HG02588 (cell line): ENCODE results near the gene SLC41A3.

Experiments
- ATAC-seq: cut with Tn5 transposase; IDR thresholded peaks from one replicate; pipeline ENCODE4 v1.9.1; 2021; ENCODE audit warnings: mild to moderate bottlenecking, moderate library complexity; ENCODE audit not compliant: unreplicated experiment

SLC41A3 gene

DNA sequence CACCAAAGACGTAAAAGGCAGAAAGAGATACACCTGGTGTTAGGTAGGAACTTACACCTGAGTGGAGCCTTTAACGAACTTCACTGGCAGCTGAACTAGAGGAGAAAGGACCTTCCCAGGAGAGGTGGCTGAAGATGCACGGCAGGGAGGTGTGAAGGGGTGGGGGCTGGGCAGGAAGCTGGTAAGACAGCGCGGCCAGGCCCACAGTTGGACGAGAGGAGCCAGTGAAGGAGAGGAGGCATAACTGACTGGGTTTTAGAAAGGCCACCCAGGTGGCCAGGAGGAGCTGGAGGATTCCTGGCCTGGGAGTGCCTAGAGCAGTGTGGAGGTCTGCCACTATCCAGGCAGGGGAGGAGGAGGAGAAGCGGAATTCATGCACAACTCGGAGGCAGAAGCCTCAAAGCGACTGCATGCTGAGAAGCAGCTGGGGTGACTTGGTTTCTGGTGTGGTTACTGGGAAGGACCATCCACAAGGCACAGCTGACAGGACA lies 51.9 kb downstream of the SLC41A3 start:
- no peak for ATAC-seq

DNA sequence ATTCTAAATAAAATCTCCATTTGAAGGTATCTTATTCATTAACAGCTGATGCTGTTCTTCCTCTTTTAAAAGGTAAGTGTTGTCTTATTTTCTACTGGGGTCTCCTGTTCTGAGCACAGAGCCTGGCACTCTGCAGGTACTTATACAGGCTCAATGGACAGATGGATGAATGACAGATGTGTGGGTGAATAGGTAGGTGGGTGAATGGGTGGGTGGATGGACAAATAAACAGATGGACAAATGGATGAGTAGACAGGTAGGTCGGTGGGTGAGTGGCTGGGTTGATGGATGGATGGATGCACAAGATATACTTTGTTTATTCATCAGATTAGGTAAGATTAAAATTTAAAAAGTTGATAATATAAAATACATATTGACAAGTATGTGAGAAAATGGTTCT lies 53.5 kb downstream of the SLC41A3 start:
- ATAC-seq = no peak

DNA sequence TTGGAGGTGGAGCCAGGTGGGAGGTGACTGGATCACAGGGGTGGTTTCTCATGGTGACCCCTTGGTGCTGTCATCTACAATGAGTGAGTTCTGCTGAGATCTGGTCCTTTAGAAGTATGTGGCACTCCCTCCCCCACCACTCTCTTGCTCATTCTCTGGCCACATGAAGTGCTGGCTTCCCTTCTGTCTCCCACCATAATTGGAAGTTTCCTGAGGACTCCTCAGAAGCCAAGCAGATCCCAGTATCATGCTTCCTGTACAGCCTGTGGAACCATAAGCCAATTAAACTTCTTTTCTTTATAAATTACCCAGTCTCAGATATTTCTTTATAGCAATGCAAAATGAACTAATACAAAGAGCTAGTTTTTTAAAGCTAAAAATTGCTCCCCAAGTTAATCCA lies 54.7 kb downstream of the SLC41A3 start:
- no peak for ATAC-seq

GRCh38 chr3:126028096-126028495 lies 55.8 kb downstream of the SLC41A3 start:
- ATAC-seq = no peak

GRCh38 chr3:126026761-126027160 lies 57.2 kb downstream of the SLC41A3 start:
- ATAC-seq = no peak

- ATAC-seq = no peak
Measured at GRCh38 chr3:126026277-126026751, 57.6 kb downstream of the SLC41A3 start.

DNA sequence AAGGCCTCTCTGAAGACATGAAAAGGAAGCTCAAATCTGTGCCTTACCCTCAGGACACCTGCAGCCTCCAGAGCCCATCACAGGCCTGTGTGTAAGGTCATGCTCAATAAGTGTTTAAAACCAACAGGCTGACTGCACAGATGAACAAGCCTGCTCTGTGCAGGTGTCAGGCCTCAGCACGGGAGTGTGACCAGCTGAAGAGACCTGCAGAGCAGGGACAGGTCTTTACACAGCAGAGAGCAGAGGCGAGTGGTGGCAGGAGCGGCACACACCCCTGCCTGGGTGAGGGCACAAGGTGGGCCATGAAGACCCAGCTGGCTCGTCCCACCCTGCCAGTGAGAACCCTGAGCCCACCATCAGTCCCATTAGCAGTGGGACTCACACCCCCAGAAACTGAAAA lies 58.1 kb downstream of the SLC41A3 start:
- no peak for ATAC-seq

- no peak for ATAC-seq
Measured at GRCh38 chr3:126025116-126025729, 58.7 kb downstream of the SLC41A3 start.

DNA sequence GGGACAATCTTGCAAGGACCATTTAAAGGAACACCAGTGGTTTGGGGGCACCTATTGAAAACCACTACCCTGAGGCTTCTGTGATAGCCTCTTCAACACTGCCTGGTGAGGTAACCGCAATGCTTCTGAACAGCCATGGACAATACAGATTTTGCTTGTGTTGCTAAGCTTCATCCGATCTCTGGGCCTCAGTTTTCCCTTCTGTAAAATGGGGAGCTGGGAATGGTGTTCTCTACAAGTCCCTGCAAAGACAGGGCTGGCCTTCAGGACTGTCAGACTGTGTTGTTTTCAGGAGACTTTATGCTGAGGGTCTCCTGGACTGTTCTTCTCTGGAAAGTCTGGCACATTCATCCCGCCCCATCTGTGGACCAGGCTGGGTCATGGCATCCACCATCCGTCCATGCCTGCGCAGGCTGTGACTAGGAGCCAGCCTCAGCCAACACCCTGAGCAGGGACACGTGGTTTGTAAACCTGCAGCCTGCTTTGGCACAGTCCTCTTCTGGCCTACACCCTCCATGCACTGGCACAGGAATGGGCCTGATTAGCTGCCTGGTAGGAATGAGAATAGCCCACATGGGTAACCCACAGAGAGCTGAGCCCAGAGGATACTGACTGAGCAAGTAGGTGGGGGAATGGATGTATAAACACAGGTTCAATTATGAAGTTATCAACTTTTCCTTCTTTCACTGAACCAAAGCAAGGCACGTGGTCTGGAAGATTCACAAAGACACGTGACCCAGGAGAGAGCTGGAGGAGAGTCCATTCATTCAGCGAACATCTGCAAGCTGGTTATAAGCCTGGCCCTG lies 59.7 kb downstream of the SLC41A3 start:
- ATAC-seq = no peak

DNA sequence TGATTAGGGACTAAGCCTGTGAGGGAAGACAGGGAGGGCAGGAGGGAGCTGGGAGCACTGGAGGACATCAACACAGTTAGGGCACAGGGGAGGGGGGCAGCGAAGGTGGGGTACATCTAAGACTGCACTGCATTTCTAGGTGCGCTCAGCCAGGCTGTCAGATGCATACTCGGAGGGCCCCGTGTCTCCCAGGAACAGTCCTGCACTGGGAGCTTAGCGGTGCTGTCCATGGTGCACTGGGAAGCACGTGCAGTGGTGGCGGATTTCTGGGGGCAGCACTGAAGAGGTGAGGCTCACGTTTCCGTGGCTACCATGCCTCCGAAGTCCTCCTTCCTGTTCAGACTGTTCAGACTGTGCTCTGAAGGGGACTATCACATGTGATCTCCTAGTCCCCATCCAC lies 60.5 kb downstream of the SLC41A3 start:
- no peak for ATAC-seq

- ATAC-seq = no peak
Measured at GRCh38 chr3:126022741-126023359, 61.1 kb downstream of the SLC41A3 start.

DNA sequence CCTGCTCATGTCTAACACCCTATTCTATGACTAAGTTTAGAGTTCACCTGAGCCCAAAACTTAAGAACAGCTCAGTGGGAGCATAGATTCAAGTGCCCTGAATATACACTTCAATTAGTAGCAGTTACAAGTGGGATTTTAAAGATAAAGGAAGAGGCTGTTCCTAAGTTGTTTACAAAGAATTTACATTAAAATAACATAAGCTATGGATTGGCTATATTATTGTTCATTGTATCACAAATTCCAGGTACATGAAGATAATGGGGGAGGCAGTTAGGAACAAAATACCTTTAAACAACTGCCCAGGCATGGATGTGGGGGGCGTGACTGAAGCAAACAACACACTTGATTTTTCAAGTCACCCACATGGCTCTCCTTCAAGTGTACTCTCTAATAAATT lies 62.2 kb downstream of the SLC41A3 start:
- ATAC-seq = no peak

GRCh38 chr3:126021224-126021623 lies 62.7 kb downstream of the SLC41A3 start:
- ATAC-seq = no peak

- no peak for ATAC-seq
Measured at GRCh38 chr3:126019683-126020082, 64.2 kb downstream of the SLC41A3 start.

DNA sequence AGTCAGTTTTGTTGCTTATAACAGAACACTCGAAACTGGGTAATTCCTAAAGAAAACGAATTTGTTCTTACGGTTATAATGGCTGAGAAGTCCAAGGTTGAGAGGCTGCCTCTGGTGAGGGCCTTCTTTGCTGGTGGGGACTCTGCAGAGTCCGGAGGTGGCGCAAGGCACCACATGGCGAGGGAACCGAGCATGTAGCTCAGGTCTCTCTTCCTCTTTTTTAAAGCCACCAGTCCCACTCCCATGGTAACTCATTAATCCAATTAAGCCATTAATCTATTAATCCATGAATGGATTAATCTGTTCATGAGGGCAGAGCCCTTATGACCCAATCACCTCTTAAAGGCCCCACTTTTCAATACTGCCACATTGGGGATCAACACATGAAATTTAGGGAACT lies 64.9 kb downstream of the SLC41A3 start:
- ATAC-seq = no peak

GRCh38 chr3:126018545-126018944 lies 65.4 kb downstream of the SLC41A3 start:
- no peak for ATAC-seq

GRCh38 chr3:126017362-126017761 lies 66.6 kb downstream of the SLC41A3 start:
- ATAC-seq = no peak

GRCh38 chr3:126016616-126017015 lies 67.3 kb downstream of the SLC41A3 start:
- ATAC-seq = no peak

DNA sequence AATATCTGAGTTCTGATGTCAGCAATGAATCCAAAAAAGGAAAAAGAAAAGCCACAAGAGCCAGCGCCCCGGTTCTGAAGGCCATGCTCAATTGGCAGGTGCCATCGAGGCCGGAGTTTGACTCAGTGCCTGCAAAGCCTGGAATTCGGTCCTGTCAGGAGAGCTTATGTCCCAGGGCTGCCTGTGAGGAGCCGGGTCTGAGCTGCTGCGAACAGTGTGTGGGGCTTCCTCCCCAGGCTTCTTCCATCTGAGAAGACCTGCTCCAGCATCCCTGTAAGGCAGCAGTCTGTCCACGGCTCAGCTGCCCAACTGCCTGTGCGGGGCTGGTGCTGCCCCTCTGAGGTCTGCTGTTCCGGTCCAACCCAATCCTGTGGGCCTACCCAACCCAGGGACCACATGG lies 68.8 kb downstream of the SLC41A3 start:
- no peak for ATAC-seq

DNA sequence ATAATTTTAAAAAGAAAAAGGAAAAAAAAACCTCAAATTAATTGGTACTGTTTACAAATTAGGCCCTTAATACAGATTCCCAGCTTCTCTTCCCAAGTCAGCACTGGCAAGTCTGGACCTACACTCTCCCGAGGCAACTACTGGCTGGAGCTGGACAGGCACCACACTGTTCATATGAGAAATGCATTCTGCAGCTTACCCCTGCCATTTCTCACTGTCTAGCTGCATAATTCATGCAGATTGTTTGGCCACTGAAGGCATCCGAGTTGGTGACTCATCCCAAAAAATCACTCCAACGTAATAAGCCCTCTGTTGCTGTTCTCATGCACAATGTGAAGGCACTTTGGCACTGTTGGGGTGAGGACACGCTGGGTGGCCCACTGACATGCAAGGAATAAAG lies 69.7 kb downstream of the SLC41A3 start:
- ATAC-seq = no peak

GRCh38 chr3:126013751-126014156 lies 70.2 kb downstream of the SLC41A3 start:
- no peak for ATAC-seq

DNA sequence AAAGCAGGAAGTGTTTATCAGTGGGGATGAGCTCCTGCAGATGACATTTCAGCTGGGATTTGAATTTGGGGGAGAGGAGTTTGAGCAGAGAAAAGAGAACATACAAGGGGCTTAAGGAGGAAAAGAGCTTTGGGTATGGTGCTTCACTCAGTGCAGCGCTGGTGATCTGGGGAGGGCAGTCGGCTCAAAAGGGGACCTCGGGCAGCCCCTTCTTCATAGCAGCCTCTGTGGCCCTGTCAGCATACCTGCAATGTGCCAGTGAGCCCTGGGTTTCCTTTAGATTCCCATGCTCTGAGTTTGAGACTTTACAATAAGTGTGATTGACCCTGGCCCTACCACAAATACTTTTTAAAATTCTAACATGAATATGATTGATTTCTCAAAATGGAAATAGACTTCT lies 74.7 kb downstream of the SLC41A3 start:
- no peak for ATAC-seq
